H1 (cell line): ENCODE results near the gene CHAC1. TPM values are rescaled to one million over a fixed set of nuclear protein-coding genes. Genes with fewer than 3 reads are reported as not detected.

Source experiments
- CTCF ChIA-PET: fragments of 300-600 bp; sonication (Branson Sonifier 250); formaldehyde crosslinking; loops from one replicate; lab custom pipeline; 2021; ENCODE audit not compliant: partially characterized antibody; lab: Charles Lee
- POLR2A ChIA-PET: fragments of 300-600 bp; sonication (Branson Sonifier 250); formaldehyde crosslinking; loops from one replicate; lab custom pipeline; 2021; ENCODE audit warnings: inconsistent platforms; ENCODE audit not compliant: partially characterized antibody; lab: Charles Lee
- DNase-seq, 2 experiments: peaks; one replicate each; pipeline versions ENCODE4 v3.0.0 to v3.0.0-alpha.2; 2010 to 2022; ENCODE audit warnings: low spot score in 2 of 2, low read depth in 1 of 2, mixed read lengths in 1 of 2
- FAIRE-seq: peaks from 2 replicates; lab custom pipeline; 2011; peaks lifted over from hg19 to GRCh38; lab: Jason Lieb, UNC
- H2AFZ ChIP-seq: 2 replicates; pipeline ENCODE4 v1.8.1; 2012; ENCODE audit warnings: low read length, inconsistent platforms
- H2AK5ac ChIP-seq: 2 replicates; pipeline ENCODE4 v1.6.1; 2013; ENCODE audit warnings: low read depth, low read length
- H2BK120ac ChIP-seq: replicated peaks from 2 replicates; pipeline ENCODE3; 2013; ENCODE audit warnings: low read depth, low read length, inconsistent platforms
- H2BK12ac ChIP-seq: 2 replicates; pipeline ENCODE4 v1.6.1; 2013; ENCODE audit warnings: low read depth, low read length
- H2BK15ac ChIP-seq: 2 replicates; pipeline ENCODE4 v1.6.1; 2013; ENCODE audit warnings: low read length
- H2BK20ac ChIP-seq: 2 replicates; pipeline ENCODE4 v1.6.1; 2013; ENCODE audit warnings: low read length
- H2BK5ac ChIP-seq: 2 replicates; pipeline ENCODE4 v1.6.1; 2013; ENCODE audit warnings: low read depth, low read length
- H3K14ac ChIP-seq: 2 replicates; pipeline ENCODE4 v1.6.1; 2013; ENCODE audit warnings: inconsistent platforms; ENCODE audit not compliant: insufficient read length
- H3K18ac ChIP-seq: 2 replicates; pipeline ENCODE4 v1.6.1; 2013; ENCODE audit warnings: low read length; ENCODE audit errors: extremely low read depth
- H3K23ac ChIP-seq: 2 replicates; pipeline ENCODE4 v1.6.1; 2013; ENCODE audit warnings: inconsistent platforms; ENCODE audit not compliant: insufficient read length
- H3K23me2 ChIP-seq: 2 replicates; pipeline ENCODE4 v1.6.1; 2013; ENCODE audit warnings: low read depth, low read length
- H3K27ac ChIP-seq: 2 replicates; pipeline ENCODE4 v1.6.1; 2011; ENCODE audit warnings: low read depth, low read length, inconsistent platforms
- H3K27me3 ChIP-seq, 4 experiments: replicated peaks in 1 of 4; 1 replicate in 1 of 4; 2 replicates in 3 of 4; pipeline versions ENCODE4 v1.6.1 to v1.8.1; 2011 to 2013; ENCODE audit warnings: low read length in 3 of 4, mild to moderate bottlenecking in 3 of 4, inconsistent platforms in 2 of 4, mixed read lengths in 2 of 4, moderate library complexity in 1 of 4; ENCODE audit not compliant: control insufficient read depth in 3 of 4, insufficient read depth in 3 of 4; ENCODE audit errors: extremely low read depth in 1 of 4
- H3K36me3 ChIP-seq, 4 experiments: 2 replicates each; pipeline versions ENCODE4 v1.6.1 to v1.8.1; 2011 to 2013; ENCODE audit warnings: mild to moderate bottlenecking in 4 of 4, low read length in 3 of 4, moderate library complexity in 2 of 4, control low read depth in 1 of 4, inconsistent platforms in 1 of 4; ENCODE audit not compliant: insufficient read depth in 4 of 4, control insufficient read depth in 2 of 4
- H3K4ac ChIP-seq: replicated peaks from 2 replicates; pipeline ENCODE3; 2013; ENCODE audit warnings: low read length, low read depth, mixed read lengths, inconsistent platforms; ENCODE audit not compliant: insufficient read length
- H3K4me1 ChIP-seq, 4 experiments: replicated peaks in 1 of 4; 1 replicate in 1 of 4; 2 replicates in 3 of 4; pipeline versions ENCODE4 v1.6.1 to v1.8.1; 2011 to 2013; ENCODE audit warnings: low read length in 3 of 4, inconsistent platforms in 2 of 4, mixed read lengths in 1 of 4; ENCODE audit not compliant: insufficient read depth in 4 of 4, control insufficient read depth in 3 of 4
- H3K4me2 ChIP-seq, 2 experiments: 2 replicates each; pipeline versions ENCODE4 v1.6.1 to v1.8.1; 2011 to 2013; ENCODE audit warnings: low read depth in 2 of 2, low read length in 2 of 2, control low read depth in 1 of 2, inconsistent platforms in 1 of 2, mild to moderate bottlenecking in 1 of 2; ENCODE audit not compliant: insufficient read depth in 1 of 2
- H3K4me3 ChIP-seq, 4 experiments: fragments of 200-600, 300-600 bp in 1 of 4; sonication (generic), shearing (Covaris generic), sonication (Bioruptor Twin) in 1 of 4; 2 replicates each; pipeline versions ENCODE4 v1.5.1 to v1.8.1; 2011 to 2016; ENCODE audit warnings: low read length in 4 of 4, low read depth in 3 of 4, control low read depth in 2 of 4, inconsistent platforms in 2 of 4, mild to moderate bottlenecking in 2 of 4, mixed read lengths in 1 of 4, moderate library complexity in 1 of 4; ENCODE audit not compliant: insufficient read depth in 2 of 4; ENCODE audit errors: extremely low read depth in 1 of 4
- H3K56ac ChIP-seq: replicated peaks from 2 replicates; pipeline ENCODE3; 2013; ENCODE audit warnings: low read depth, mild to moderate bottlenecking, mixed read lengths, low read length, inconsistent platforms; ENCODE audit not compliant: insufficient read length
- H3K79me1 ChIP-seq: 2 replicates; pipeline ENCODE4 v1.6.1; 2013; ENCODE audit warnings: low read depth, low read length, control low read depth
- H3K79me2 ChIP-seq, 2 experiments: 2 replicates each; pipeline versions ENCODE4 v1.6.1 to v1.8.1; 2012 to 2013; ENCODE audit warnings: low read length in 2 of 2, mild to moderate bottlenecking in 2 of 2, inconsistent platforms in 1 of 2; ENCODE audit not compliant: insufficient read depth in 2 of 2, control insufficient read depth in 1 of 2
- H3K9ac ChIP-seq, 4 experiments: replicated peaks in 1 of 4; 1 replicate in 1 of 4; 2 replicates in 3 of 4; pipeline versions ENCODE4 v1.6.1 to v1.8.1; 2011 to 2013; ENCODE audit warnings: low read depth in 3 of 4, low read length in 3 of 4, control low read depth in 2 of 4, mild to moderate bottlenecking in 2 of 4, moderate library complexity in 2 of 4, inconsistent platforms in 1 of 4; ENCODE audit errors: extremely low read depth in 1 of 4
- H3K9me3 ChIP-seq, 2 experiments: 2 replicates each; pipeline versions ENCODE4 v1.6.1 to v1.8.1; 2012 to 2013; ENCODE audit warnings: mild to moderate bottlenecking in 2 of 2, moderate library complexity in 2 of 2, control low read depth in 1 of 2, inconsistent platforms in 1 of 2, low read depth in 1 of 2, low read length in 1 of 2, mixed read lengths in 1 of 2; ENCODE audit not compliant: insufficient read depth in 2 of 2
- H4K20me1 ChIP-seq, 2 experiments: replicated peaks in 1 of 2; 2 replicates each; pipeline versions ENCODE3 to v1.8.1; 2011 to 2013; ENCODE audit warnings: inconsistent platforms in 2 of 2, low read length in 2 of 2, mild to moderate bottlenecking in 1 of 2; ENCODE audit not compliant: insufficient read depth in 2 of 2, control insufficient read depth in 1 of 2
- H4K5ac ChIP-seq: 2 replicates; pipeline ENCODE4 v1.6.1; 2013; ENCODE audit warnings: low read length, low read depth, mixed read lengths, inconsistent platforms; ENCODE audit not compliant: insufficient read length
- H4K8ac ChIP-seq: 2 replicates; pipeline ENCODE4 v1.8.0; 2013; ENCODE audit warnings: mild to moderate bottlenecking, moderate library complexity, low read length, inconsistent platforms; ENCODE audit not compliant: insufficient read depth; ENCODE audit errors: extremely low read depth
- H4K91ac ChIP-seq: replicated peaks from 2 replicates; pipeline ENCODE3; 2013; ENCODE audit warnings: low read length, mixed read lengths, inconsistent platforms; ENCODE audit not compliant: insufficient read length
- BRCA1 ChIP-seq: IDR thresholded peaks from 2 replicates; pipeline ENCODE4 v1.6.1; 2012; ENCODE audit warnings: low read depth, low read length, improper control_type of control experiment
- CBX8 ChIP-seq: fragments of 300-800, 300-1000 bp; sonication (generic); IDR thresholded peaks from 2 replicates; pipeline ENCODE4 v1.7.1; 2016; ENCODE audit warnings: low read depth, low read length, borderline replicate concordance
- CEBPB ChIP-seq: IDR thresholded peaks from 2 replicates; pipeline ENCODE4 v1.6.1; 2012; ENCODE audit warnings: low read depth, low read length
- CREB1 ChIP-seq: IDR thresholded peaks from 2 replicates; pipeline ENCODE4 v1.6.1; 2012; ENCODE audit warnings: inconsistent platforms
- EZH2 ChIP-seq: fragments of 200-600 bp; sonication (generic); IDR thresholded peaks from 2 replicates; pipeline ENCODE4 v1.7.1; 2012; ENCODE audit warnings: low read depth, mild to moderate bottlenecking, moderate library complexity, low read length, inconsistent platforms; ENCODE audit not compliant: severe bottlenecking
- HDAC2 ChIP-seq, 2 experiments: fragments of 300-600 bp in 1 of 2; sonication (generic) in 1 of 2; IDR thresholded peaks; 2 replicates each; pipeline ENCODE4 v1.6.1; 2011 to 2012; ENCODE audit warnings: low read depth in 2 of 2, low read length in 2 of 2, mild to moderate bottlenecking in 2 of 2, moderate library complexity in 2 of 2, borderline replicate concordance in 1 of 2, inconsistent platforms in 1 of 2
- SIX5 ChIP-seq: IDR thresholded peaks from 2 replicates; pipeline ENCODE4 v1.6.1; 2011; ENCODE audit warnings: mild to moderate bottlenecking, low read depth, low read length
- WGBS, 2 experiments: shearing (Covaris generic) in 1 of 2; methylation state at CpG; one replicate each; pipeline versions ENCODE4 v1.1.6 to v1.1.7; 2013 to 2015; ENCODE audit warnings: low lambda C conversion rate in 2 of 2, mixed read lengths in 2 of 2, inconsistent platforms in 1 of 2, low coverage in 1 of 2, missing lambda C conversion rate in 1 of 2; ENCODE audit not compliant: insufficient replicate concordance in 2 of 2, insufficient coverage in 1 of 2, insufficient read length in 1 of 2; ENCODE audit errors: extremely low coverage in 1 of 2, missing lambda C conversion rate in 1 of 2; 5-methylcytosine and 5-hydroxymethylcytosine counted together
- polyA plus RNA-seq, 7 experiments: library from polyadenylated mRNA; depleted of rRNA in 3 of 7; stranded (reverse) in 5 of 7; unstranded in 2 of 7; fragments of >200 nt in 5 of 7; fragments of 200-250 nt in 2 of 7; gene quantifications; 1 replicate in 5 of 7; 2 replicates in 1 of 7; 4 replicates in 1 of 7; pipeline versions ENCODE4 v1.2.1 to v1.2.3, GENCODE V29; 2011 to 2013; ENCODE audit warnings: missing spikeins in 2 of 7, mixed read lengths in 2 of 7
- total RNA-seq: library from RNA; stranded (reverse); fragmentation: NEBNext Ultra II Directional; extraction: Animal tissue kit (Norgen Biotek cat#: 25700); gene quantifications from 2 replicates; pipeline ENCODE4 v1.2.1, GENCODE V29; 2021

The CHAC1 gene
- total and polyA plus RNA-seq, 2 of the 8 experiments (the other 6 are each of a cell fraction or from before 2014, with no cell fraction given) = 34.3 to 159 TPM

- H3K18ac ChIP-seq = no peak overlapping the region
- no peak overlapping the region for H4K5ac ChIP-seq
- H3K27ac ChIP-seq = no peak overlapping the region
- no peak overlapping the region for H2AK5ac ChIP-seq
- H2BK20ac ChIP-seq = no peak overlapping the region
- no peaks in the 10 kb centered on the region for H4K20me1 ChIP-seq
- no peak for TF ChIP-seq SIX5
- no peak for TF ChIP-seq CEBPB
- no peak for TF ChIP-seq EZH2
- TF ChIP-seq CBX8 = no peak
- TF ChIP-seq HDAC2 (IDR thresholded peaks at IDR 0.05; ENCODE audit: borderline replicate concordance in 1 of 2, low read depth in 2 of 2, low read length in 2 of 2) = no peak
- no peak for TF ChIP-seq CREB1
- no peak for TF ChIP-seq BRCA1
- H3K9me3 ChIP-seq = no peaks in the 10 kb centered on the region
- no peak overlapping the region for H3K56ac ChIP-seq
- no peak overlapping the region for H2BK120ac ChIP-seq
- H3K4me2 ChIP-seq = no peak overlapping the region
- no peak overlapping the region for H3K14ac ChIP-seq
- CTCF ChIA-PET = interaction anchor here (0.6 to 5.7 kb wide), 16 partner anchors 10 to 60 kb away, joined by 3 to 56 read pairs (median 10); partner anchors contain the start of gene CHAC1
- no peaks in the 10 kb centered on the region for H3K36me3 ChIP-seq
- POLR2A ChIA-PET = interaction anchor here (1.0 to 28.7 kb wide), 4 partner anchors 18 to 70 kb away, joined by 3 to 1505 read pairs (median 106); partner anchors contain the start of genes CHAC1, DLL4 and VPS18
- WGBS, 2 experiments = 86% methylated on average over 13 of the region's 13 CpGs; no CpG with 5 or more reads in 1 of the 2 experiments
- no peak overlapping the region for H2AFZ ChIP-seq
- no peak overlapping the region for H2BK12ac ChIP-seq
- no peaks in the 10 kb centered on the region for H3K79me2 ChIP-seq
- no peak overlapping the region for H2BK15ac ChIP-seq
- H4K8ac ChIP-seq = 0 out of 2 replicates have a peak overlapping the region, but pooled peaks have one; percentile 15
- H3K4ac ChIP-seq = no peak overlapping the region
- H3K23ac ChIP-seq = no peak overlapping the region
- DNase-seq (no peak), FAIRE-seq (no peak)
- H4K91ac ChIP-seq = no peak overlapping the region
- no peaks in the 10 kb centered on the region for H3K23me2 ChIP-seq
- no peak overlapping the region for H3K4me3 ChIP-seq
- H3K27me3 ChIP-seq = no peaks in the 10 kb centered on the region
- peaks cover 0 to 7% (median 2%) of the 10 kb centered on the region in 4 experiments; a peak in 5 of 7 replicates for H3K4me1 ChIP-seq
- H2BK5ac ChIP-seq = no peak overlapping the region
- no peak overlapping the region for H3K9ac ChIP-seq
- H3K79me1 ChIP-seq = no peaks in the 10 kb centered on the region
Observed at GRCh38 chr15:40964634-40965033, 11.4 kb downstream of the CHAC1 start.
